HEK293 (cell line): Measurements from ENCODE around the gene NTNG1.

Experiments used
- CTCF ChIA-PET: fragments of 350-600 bp; formaldehyde crosslinking; extraction: SDS; loops from one replicate; lab custom pipeline; 2021; ENCODE audit warnings: antibody characterized with exemption; lab: Yijun Ruan, JAX
- POLR2A ChIA-PET: fragments of 300-600 bp; formaldehyde crosslinking; extraction: SDS; loops from one replicate; lab custom pipeline; 2020; ENCODE audit warnings: antibody characterized with exemption, inconsistent platforms; lab: Yijun Ruan, JAX
- H3K27ac ChIP-seq: fragments of 200-500 bp; sonication (Bioruptor generic); 2 replicates; pipeline ENCODE4 v1.5.1; 2014; ENCODE audit warnings: low read depth, low read length, control low read depth, inconsistent platforms; ENCODE audit errors: extremely low read depth
- H3K36me3 ChIP-seq, 2 experiments: fragments of 200-500 bp in 1 of 2; sonication (Bioruptor generic) in 1 of 2; 1 replicate in 1 of 2; 2 replicates in 1 of 2; pipeline ENCODE4 v1.5.1; 2014 to 2017; ENCODE audit warnings: inconsistent platforms in 2 of 2, low read length in 2 of 2; ENCODE audit not compliant: control insufficient read depth in 2 of 2, insufficient read depth in 1 of 2
- H3K4me1 ChIP-seq: fragments of 200-500 bp; sonication (Bioruptor generic); 2 replicates; pipeline ENCODE4 v1.5.1; 2014; ENCODE audit warnings: mild to moderate bottlenecking, low read length, inconsistent platforms; ENCODE audit not compliant: control insufficient read depth, insufficient read depth
- H3K4me3 ChIP-seq: 2 replicates; pipeline ENCODE4 v1.5.1; 2011; ENCODE audit warnings: low read depth, mild to moderate bottlenecking, control low read depth, low read length, moderate library complexity
- H3K9me3 ChIP-seq: fragments of 200-500 bp; sonication (Bioruptor generic); 2 replicates; pipeline ENCODE4 v1.5.1; 2014; ENCODE audit warnings: low read depth, low read length, inconsistent platforms; ENCODE audit not compliant: control insufficient read depth, insufficient read depth
- BCL11A ChIP-seq: fragments of 450-650 bp; formaldehyde crosslinking; IDR thresholded peaks from 2 replicates; pipeline ENCODE4 v1.5.1; 2016; ENCODE audit warnings: low read depth, missing biosample characterization, missing genetic modification characterization
- GLIS2 ChIP-seq: fragments of 450-650 bp; formaldehyde crosslinking; IDR thresholded peaks from 2 replicates; pipeline ENCODE4 v1.5.1; 2016; ENCODE audit warnings: missing biosample characterization, missing genetic modification characterization
- MEIS1 ChIP-seq: sonication (generic); formaldehyde crosslinking; IDR thresholded peaks from 2 replicates; pipeline ENCODE4 v1.8.1; 2022; ENCODE audit warnings: missing genetic modification reagents, mild to moderate bottlenecking, borderline replicate concordance
- ZNF2 ChIP-seq: fragments of 450-650 bp; formaldehyde crosslinking; IDR thresholded peaks from 2 replicates; pipeline ENCODE4 v1.5.1; 2016; ENCODE audit warnings: missing biosample characterization, missing genetic modification characterization
- ZNF266 ChIP-seq: fragments of 450-650 bp; formaldehyde crosslinking; IDR thresholded peaks from 2 replicates; pipeline ENCODE4 v1.5.1; 2016; ENCODE audit warnings: missing biosample characterization, missing genetic modification characterization, low read depth
- ZNF416 ChIP-seq: fragments of 450-650 bp; formaldehyde crosslinking; IDR thresholded peaks from 2 replicates; pipeline ENCODE4 v1.5.1; 2016; ENCODE audit warnings: missing biosample characterization, missing genetic modification characterization
- ZNF426 ChIP-seq: fragments of 450-650 bp; formaldehyde crosslinking; IDR thresholded peaks from 2 replicates; pipeline ENCODE4 v1.5.1; 2017; ENCODE audit warnings: missing biosample characterization, missing genetic modification characterization, mild to moderate bottlenecking, inconsistent platforms, moderate library complexity
- ZNF530 ChIP-seq: fragments of 450-650 bp; formaldehyde crosslinking; IDR thresholded peaks from 2 replicates; pipeline ENCODE4 v1.5.1; 2016; ENCODE audit warnings: low read depth, missing biosample characterization, missing genetic modification characterization
- ZNF664 ChIP-seq: fragments of 450-650 bp; formaldehyde crosslinking; IDR thresholded peaks from 2 replicates; pipeline ENCODE4 v1.5.1; 2016; ENCODE audit warnings: missing biosample characterization, missing genetic modification characterization
- ZNF701 ChIP-seq: fragments of 450-650 bp; formaldehyde crosslinking; IDR thresholded peaks from 2 replicates; pipeline ENCODE4 v1.5.1; 2016; ENCODE audit warnings: missing biosample characterization, missing genetic modification characterization
- TF ChIP-seq, protein P1 (sequence below): fragments of 450-650 bp; formaldehyde crosslinking; IDR thresholded peaks from 2 replicates; pipeline ENCODE4 v1.5.1; 2016; ENCODE audit warnings: missing biosample characterization, missing genetic modification characterization
- TF ChIP-seq, protein P2 (sequence below): fragments of 450-650 bp; formaldehyde crosslinking; IDR thresholded peaks from 2 replicates; pipeline ENCODE4 v1.5.1; 2016; ENCODE audit warnings: missing biosample characterization, missing genetic modification characterization
- TF ChIP-seq, protein P3 (sequence below): fragments of 450-650 bp; formaldehyde crosslinking; conservative IDR thresholded peaks from 2 replicates; pipeline ENCODE4 v1.5.1; 2016; ENCODE audit warnings: low read depth, missing biosample characterization, missing genetic modification characterization
- TF ChIP-seq, protein P4 (sequence below): fragments of 450-650 bp; formaldehyde crosslinking; IDR thresholded peaks from 2 replicates; pipeline ENCODE4 v1.5.1; 2017; ENCODE audit warnings: missing biosample characterization, missing genetic modification characterization
- TF ChIP-seq, protein P5 (sequence below): fragments of 450-650 bp; formaldehyde crosslinking; IDR thresholded peaks from 2 replicates; pipeline ENCODE4 v1.5.1; 2016; ENCODE audit warnings: missing biosample characterization, missing genetic modification characterization
- TF ChIP-seq, protein P6 (sequence below): fragments of 450-650 bp; formaldehyde crosslinking; IDR thresholded peaks from 2 replicates; pipeline ENCODE4 v1.5.1; 2016; ENCODE audit warnings: missing biosample characterization, missing genetic modification characterization
- TF ChIP-seq, protein P7 (sequence below): fragments of 450-650 bp; formaldehyde crosslinking; IDR thresholded peaks from 2 replicates; pipeline ENCODE4 v1.5.1; 2016; ENCODE audit warnings: missing biosample characterization, missing genetic modification characterization

Gene NTNG1

DNA sequence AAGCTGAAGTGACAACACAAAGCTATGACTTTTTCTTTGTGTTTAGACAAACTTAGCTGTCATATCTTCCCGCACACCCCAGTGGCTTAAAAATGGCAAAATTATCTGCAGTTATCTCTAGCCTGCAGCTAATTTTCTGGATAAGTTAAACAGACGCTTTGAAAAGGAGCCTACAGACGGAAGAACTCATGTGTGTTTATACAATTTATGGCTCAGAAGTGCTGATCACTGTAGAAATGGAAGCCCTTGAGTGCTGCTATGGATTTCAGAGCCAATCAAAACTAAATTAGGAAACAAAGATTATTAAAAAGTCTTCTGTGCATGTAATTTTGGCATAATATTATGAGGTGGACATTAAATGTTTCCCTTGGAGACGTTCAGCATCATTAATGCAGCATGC, 11.6 kb downstream of the NTNG1 start:
- CTCF ChIA-PET = interaction anchor here (0.8 kb wide), 1 partner anchor 108 kb away, joined by 3 read pairs; no protein-coding TSS in a partner anchor
- TF ChIP-seq, protein P1, sequence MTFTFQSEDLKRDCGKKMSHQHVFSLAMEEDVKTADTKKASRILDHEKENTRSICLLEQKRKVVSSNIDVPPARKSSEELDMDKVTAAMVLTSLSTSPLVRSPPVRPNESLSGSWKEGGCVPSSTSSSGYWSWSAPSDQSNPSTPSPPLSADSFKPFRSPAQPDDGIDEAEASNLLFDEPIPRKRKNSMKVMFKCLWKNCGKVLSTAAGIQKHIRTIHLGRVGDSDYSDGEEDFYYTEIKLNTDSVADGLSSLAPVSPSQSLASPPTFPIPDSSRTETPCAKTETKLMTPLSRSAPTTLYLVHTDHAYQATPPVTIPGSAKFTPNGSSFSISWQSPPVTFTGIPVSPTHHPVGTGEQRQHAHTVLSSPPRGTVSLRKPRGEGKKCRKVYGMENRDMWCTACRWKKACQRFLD = no peak
- no peak for TF ChIP-seq GLIS2

DNA sequence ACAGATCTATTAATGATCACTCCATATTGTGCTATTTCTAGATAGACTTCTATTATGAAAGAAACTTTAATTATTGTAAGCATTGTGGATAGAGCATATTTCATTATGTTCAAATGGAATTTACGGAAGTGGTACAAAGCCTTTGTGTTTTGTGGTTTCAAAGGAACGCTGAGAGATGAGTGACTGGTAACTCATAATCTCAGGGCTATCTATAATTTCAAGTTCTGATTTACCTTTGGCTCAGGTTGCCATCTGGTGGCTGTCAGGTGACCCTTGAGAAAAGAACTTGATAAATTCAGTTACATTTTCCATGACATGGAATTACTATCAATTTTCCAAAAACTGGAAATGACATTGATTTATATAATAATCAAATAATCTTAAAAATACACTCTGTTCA, 12.2 kb downstream of the NTNG1 start:
- POLR2A ChIA-PET = no interaction called here
- no peak overlapping the region for H3K4me3 ChIP-seq
- no peak overlapping the region for H3K27ac ChIP-seq
- CTCF ChIA-PET = no interaction called here
- TF ChIP-seq, protein P2, sequence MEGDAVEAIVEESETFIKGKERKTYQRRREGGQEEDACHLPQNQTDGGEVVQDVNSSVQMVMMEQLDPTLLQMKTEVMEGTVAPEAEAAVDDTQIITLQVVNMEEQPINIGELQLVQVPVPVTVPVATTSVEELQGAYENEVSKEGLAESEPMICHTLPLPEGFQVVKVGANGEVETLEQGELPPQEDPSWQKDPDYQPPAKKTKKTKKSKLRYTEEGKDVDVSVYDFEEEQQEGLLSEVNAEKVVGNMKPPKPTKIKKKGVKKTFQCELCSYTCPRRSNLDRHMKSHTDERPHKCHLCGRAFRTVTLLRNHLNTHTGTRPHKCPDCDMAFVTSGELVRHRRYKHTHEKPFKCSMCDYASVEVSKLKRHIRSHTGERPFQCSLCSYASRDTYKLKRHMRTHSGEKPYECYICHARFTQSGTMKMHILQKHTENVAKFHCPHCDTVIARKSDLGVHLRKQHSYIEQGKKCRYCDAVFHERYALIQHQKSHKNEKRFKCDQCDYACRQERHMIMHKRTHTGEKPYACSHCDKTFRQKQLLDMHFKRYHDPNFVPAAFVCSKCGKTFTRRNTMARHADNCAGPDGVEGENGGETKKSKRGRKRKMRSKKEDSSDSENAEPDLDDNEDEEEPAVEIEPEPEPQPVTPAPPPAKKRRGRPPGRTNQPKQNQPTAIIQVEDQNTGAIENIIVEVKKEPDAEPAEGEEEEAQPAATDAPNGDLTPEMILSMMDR (tag by site-specific recombination) = 0 out of 2 replicates have a peak, but pooled peaks have one; percentile 7
- no peak for TF ChIP-seq ZNF701
- TF ChIP-seq, all 188 proteins: peak for 1
- H3K4me1 ChIP-seq = no peaks in the 10 kb centered on the region
- no peaks in the 10 kb centered on the region for H3K36me3 ChIP-seq
- H3K9me3 ChIP-seq = no peaks in the 10 kb centered on the region

More for the DNA sequence above, 11.6 kb downstream of the NTNG1 start:
- Histone ChIP-seq H3K36me3 (no peaks in the 10 kb centered on the region), H3K9me3 (no peaks in the 10 kb centered on the region), H3K27ac (no peak overlapping the region), H3K4me3 (no peak overlapping the region), H3K4me1 (no peaks in the 10 kb centered on the region)
- POLR2A ChIA-PET = no interaction called here

DNA sequence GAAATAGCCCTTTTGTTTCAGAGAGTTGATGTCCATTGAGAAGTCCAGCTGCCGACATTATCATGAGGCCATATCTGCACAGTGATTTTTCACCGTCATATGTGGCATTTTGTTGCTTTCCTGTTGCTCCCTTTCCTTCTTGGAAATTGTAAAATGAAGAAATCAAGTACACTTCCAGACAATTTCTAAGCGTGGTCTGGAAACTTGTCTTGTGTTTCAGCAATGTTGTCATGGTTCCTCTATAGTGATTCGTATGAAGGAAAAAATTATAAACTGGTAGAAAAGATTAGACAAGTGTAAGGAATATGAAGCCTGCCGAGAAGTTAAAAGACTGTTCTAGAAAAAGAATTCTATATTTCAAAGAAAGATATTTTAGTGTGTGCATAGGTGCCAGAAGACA, 17.7 kb downstream of the NTNG1 start:
- POLR2A ChIA-PET = no interaction called here
- TF ChIP-seq, protein P3, sequence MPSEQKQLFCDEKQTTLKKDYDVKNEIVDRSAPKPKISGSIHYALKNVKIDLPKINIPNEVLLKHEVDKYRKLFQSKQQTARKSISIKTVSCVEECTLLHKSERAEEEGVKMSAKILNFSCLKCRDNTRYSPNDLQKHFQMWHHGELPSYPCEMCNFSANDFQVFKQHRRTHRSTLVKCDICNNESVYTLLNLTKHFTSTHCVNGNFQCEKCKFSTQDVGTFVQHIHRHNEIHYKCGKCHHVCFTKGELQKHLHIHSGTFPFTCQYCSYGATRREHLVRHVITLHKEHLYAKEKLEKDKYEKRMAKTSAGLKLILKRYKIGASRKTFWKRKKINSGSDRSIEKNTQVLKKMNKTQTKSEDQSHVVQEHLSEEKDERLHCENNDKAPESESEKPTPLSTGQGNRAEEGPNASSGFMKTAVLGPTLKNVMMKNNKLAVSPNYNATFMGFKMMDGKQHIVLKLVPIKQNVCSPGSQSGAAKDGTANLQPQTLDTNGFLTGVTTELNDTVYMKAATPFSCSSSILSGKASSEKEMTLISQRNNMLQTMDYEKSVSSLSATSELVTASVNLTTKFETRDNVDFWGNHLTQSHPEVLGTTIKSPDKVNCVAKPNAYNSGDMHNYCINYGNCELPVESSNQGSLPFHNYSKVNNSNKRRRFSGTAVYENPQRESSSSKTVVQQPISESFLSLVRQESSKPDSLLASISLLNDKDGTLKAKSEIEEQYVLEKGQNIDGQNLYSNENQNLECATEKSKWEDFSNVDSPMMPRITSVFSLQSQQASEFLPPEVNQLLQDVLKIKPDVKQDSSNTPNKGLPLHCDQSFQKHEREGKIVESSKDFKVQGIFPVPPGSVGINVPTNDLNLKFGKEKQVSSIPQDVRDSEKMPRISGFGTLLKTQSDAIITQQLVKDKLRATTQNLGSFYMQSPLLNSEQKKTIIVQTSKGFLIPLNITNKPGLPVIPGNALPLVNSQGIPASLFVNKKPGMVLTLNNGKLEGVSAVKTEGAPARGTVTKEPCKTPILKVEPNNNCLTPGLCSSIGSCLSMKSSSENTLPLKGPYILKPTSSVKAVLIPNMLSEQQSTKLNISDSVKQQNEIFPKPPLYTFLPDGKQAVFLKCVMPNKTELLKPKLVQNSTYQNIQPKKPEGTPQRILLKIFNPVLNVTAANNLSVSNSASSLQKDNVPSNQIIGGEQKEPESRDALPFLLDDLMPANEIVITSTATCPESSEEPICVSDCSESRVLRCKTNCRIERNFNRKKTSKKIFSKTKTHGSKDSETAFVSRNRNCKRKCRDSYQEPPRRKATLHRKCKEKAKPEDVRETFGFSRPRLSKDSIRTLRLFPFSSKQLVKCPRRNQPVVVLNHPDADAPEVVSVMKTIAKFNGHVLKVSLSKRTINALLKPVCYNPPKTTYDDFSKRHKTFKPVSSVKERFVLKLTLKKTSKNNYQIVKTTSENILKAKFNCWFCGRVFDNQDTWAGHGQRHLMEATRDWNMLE (tag by site-specific recombination) = no peak
- TF ChIP-seq ZNF266 (tag by site-specific recombination) (no peak), ZNF2 (tag by site-specific recombination) (no peak), ZNF664 (no peak), ZNF530 (tag by site-specific recombination) (no peak), ZNF416 (tag by site-specific recombination) (no peak), ZNF426 (no peak), MEIS1 (no peak), BCL11A (tag by site-specific recombination) (no peak)
- TF ChIP-seq, protein P4, sequence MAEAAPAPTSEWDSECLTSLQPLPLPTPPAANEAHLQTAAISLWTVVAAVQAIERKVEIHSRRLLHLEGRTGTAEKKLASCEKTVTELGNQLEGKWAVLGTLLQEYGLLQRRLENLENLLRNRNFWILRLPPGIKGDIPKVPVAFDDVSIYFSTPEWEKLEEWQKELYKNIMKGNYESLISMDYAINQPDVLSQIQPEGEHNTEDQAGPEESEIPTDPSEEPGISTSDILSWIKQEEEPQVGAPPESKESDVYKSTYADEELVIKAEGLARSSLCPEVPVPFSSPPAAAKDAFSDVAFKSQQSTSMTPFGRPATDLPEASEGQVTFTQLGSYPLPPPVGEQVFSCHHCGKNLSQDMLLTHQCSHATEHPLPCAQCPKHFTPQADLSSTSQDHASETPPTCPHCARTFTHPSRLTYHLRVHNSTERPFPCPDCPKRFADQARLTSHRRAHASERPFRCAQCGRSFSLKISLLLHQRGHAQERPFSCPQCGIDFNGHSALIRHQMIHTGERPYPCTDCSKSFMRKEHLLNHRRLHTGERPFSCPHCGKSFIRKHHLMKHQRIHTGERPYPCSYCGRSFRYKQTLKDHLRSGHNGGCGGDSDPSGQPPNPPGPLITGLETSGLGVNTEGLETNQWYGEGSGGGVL (tag by site-specific recombination) = no peak
- TF ChIP-seq, protein P5, sequence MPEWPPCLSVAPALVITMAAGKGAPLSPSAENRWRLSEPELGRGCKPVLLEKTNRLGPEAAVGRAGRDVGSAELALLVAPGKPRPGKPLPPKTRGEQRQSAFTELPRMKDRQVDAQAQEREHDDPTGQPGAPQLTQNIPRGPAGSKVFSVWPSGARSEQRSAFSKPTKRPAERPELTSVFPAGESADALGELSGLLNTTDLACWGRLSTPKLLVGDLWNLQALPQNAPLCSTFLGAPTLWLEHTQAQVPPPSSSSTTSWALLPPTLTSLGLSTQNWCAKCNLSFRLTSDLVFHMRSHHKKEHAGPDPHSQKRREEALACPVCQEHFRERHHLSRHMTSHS = no peak
- TF ChIP-seq, protein P6, sequence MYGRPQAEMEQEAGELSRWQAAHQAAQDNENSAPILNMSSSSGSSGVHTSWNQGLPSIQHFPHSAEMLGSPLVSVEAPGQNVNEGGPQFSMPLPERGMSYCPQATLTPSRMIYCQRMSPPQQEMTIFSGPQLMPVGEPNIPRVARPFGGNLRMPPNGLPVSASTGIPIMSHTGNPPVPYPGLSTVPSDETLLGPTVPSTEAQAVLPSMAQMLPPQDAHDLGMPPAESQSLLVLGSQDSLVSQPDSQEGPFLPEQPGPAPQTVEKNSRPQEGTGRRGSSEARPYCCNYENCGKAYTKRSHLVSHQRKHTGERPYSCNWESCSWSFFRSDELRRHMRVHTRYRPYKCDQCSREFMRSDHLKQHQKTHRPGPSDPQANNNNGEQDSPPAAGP (tag by site-specific recombination) = no peak
- TF ChIP-seq, protein P7, sequence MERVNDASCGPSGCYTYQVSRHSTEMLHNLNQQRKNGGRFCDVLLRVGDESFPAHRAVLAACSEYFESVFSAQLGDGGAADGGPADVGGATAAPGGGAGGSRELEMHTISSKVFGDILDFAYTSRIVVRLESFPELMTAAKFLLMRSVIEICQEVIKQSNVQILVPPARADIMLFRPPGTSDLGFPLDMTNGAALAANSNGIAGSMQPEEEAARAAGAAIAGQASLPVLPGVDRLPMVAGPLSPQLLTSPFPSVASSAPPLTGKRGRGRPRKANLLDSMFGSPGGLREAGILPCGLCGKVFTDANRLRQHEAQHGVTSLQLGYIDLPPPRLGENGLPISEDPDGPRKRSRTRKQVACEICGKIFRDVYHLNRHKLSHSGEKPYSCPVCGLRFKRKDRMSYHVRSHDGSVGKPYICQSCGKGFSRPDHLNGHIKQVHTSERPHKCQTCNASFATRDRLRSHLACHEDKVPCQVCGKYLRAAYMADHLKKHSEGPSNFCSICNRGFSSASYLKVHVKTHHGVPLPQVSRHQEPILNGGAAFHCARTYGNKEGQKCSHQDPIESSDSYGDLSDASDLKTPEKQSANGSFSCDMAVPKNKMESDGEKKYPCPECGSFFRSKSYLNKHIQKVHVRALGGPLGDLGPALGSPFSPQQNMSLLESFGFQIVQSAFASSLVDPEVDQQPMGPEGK (tag by site-specific recombination) = no peak

More for the DNA sequence above, 17.7 kb downstream of the NTNG1 start:
- no peak overlapping the region for H3K4me3 ChIP-seq
- no peaks in the 10 kb centered on the region for H3K36me3 ChIP-seq
- H3K9me3 ChIP-seq = no peaks in the 10 kb centered on the region
- no peak overlapping the region for H3K27ac ChIP-seq
- H3K4me1 ChIP-seq = no peaks in the 10 kb centered on the region
- CTCF ChIA-PET = no interaction called here
